Left ventricle myocardium inferior (tissue), 1 donor: ENCODE results near the gene MAP1LC3B2. TPM values are rescaled to one million over a fixed set of nuclear protein-coding genes. Genes with fewer than 3 reads are reported as not detected.
"Not testable (repeated sequence)": the region's sequence is repeated elsewhere in the genome, so short reads cannot be mapped to it uniquely, and the experiment has no call there.

ENCODE experiments used
- DNase-seq: peaks from one replicate; pipeline ENCODE4 v3.0.0-alpha.2; 2020
- H3K27ac ChIP-seq: fragments of 200-600 bp; replicated peaks from 2 replicates; pipeline ENCODE4 v1.8.0; 2021
- H3K27me3 ChIP-seq: fragments of 200-600 bp; 2 replicates; pipeline ENCODE4 v1.8.0; 2021; ENCODE audit warnings: low read depth
- H3K36me3 ChIP-seq: fragments of 200-600 bp; 2 replicates; pipeline ENCODE4 v1.8.0; 2021
- H3K4me1 ChIP-seq: fragments of 200-600 bp; 2 replicates; pipeline ENCODE4 v1.8.0; 2021
- H3K4me3 ChIP-seq: fragments of 200-600 bp; 2 replicates; pipeline ENCODE4 v1.8.0; 2021; ENCODE audit warnings: mild to moderate bottlenecking, moderate library complexity
- H3K9me3 ChIP-seq: fragments of 200-600 bp; replicated peaks from 2 replicates; pipeline ENCODE4 v1.8.0; 2021
- CTCF ChIP-seq: fragments of 200-600 bp; IDR thresholded peaks from 2 replicates; pipeline ENCODE4 v1.8.0; 2021; ENCODE audit warnings: antibody characterized with exemption, mild to moderate bottlenecking, borderline replicate concordance
- intact Hi-C: fragments of 100-400 bp; cut with micrococcal nuclease; formaldehyde crosslinking; loops from one replicate; pipeline ENCODE4 v1.11.0; 2022
- total RNA-seq: library from RNA; stranded (reverse); fragmentation: NEBNext Ultra II Directional; extraction: Animal tissue kit (Norgen Biotek cat#: 25700); gene quantifications from one replicate; pipeline ENCODE4 v1.2.1, GENCODE V29; 2021
- donor health status: DM: no; HTN: yes; CAD: no; lungs with severe emphysema.

The MAP1LC3B2 gene
- total RNA-seq, 1 donor from 2014 or later, result 2.9 TPM

GRCh38 chr12:116571089-116571488 is 11.9 kb downstream of the MAP1LC3B2 start:
- H3K36me3 ChIP-seq, result no peaks in the 10 kb centered on the region
- H3K27ac ChIP-seq, result no peak overlapping the region
- no peak overlapping the region for H3K4me3 ChIP-seq
- no peaks in the 10 kb centered on the region for H3K4me1 ChIP-seq
- H3K27me3 ChIP-seq, result no peaks in the 10 kb centered on the region
- no peaks in the 10 kb centered on the region for H3K9me3 ChIP-seq
- TF ChIP-seq CTCF, result no peak
- intact Hi-C loops, result no loop called here
- no peak for DNase-seq

- H3K4me1 ChIP-seq, result no peaks in the 10 kb centered on the region
- no peaks in the 10 kb centered on the region for H3K36me3 ChIP-seq
- H3K27ac ChIP-seq, result no peak overlapping the region
- H3K9me3 ChIP-seq, result no peaks in the 10 kb centered on the region
- peaks cover 6% of the 10 kb centered on the region for H3K27me3 ChIP-seq
- TF ChIP-seq CTCF, result no peak
- DNase-seq, result no peak
- intact Hi-C loops, result no loop called here
- H3K4me3 ChIP-seq, result no peak overlapping the region
Observed at GRCh38 chr12:116573776-116574175, 14.6 kb downstream of the MAP1LC3B2 start.

GRCh38 chr12:116575754-116576153 is 16.6 kb downstream of the MAP1LC3B2 start:
- H3K36me3 ChIP-seq, intact Hi-C loops, H3K4me1 ChIP-seq, H3K9me3 ChIP-seq, H3K27ac ChIP-seq, H3K4me3 ChIP-seq, DNase-seq: not testable (repeated sequence)
- peaks cover 19% of the 10 kb centered on the region for H3K27me3 ChIP-seq

- Histone ChIP-seq H3K27me3 (peaks cover 19% of the 10 kb centered on the region), H3K9me3 (no peaks in the 10 kb centered on the region), H3K36me3 (no peaks in the 10 kb centered on the region), H3K4me1 (peaks cover 3% of the 10 kb centered on the region), H3K4me3 (no peak overlapping the region), H3K27ac (no peak overlapping the region)
- no peak for DNase-seq
- no peak for TF ChIP-seq CTCF
- intact Hi-C loops, result no loop called here
Observed at GRCh38 chr12:116577154-116577561, 18.0 kb downstream of the MAP1LC3B2 start.

GRCh38 chr12:116578051-116578450 is 18.9 kb downstream of the MAP1LC3B2 start:
- Histone ChIP-seq H3K9me3 (no peaks in the 10 kb centered on the region), H3K4me1 (peaks cover 8% of the 10 kb centered on the region), H3K4me3 (no peak overlapping the region), H3K27ac (no peak overlapping the region), H3K36me3 (no peaks in the 10 kb centered on the region), H3K27me3 (peaks cover 19% of the 10 kb centered on the region)
- no peak for DNase-seq
- intact Hi-C loops, result no loop called here
- no peak for TF ChIP-seq CTCF

- no peak for TF ChIP-seq CTCF
- intact Hi-C loops, result loop anchor here (10.0 kb wide), 1 partner anchor 68 kb away; no protein-coding TSS in a partner anchor
- H3K4me1 ChIP-seq, result peaks cover 8% of the 10 kb centered on the region
- peaks cover 18% of the 10 kb centered on the region for H3K9me3 ChIP-seq
- H3K4me3 ChIP-seq, result no peak overlapping the region
- DNase-seq, result peak; percentile 56
- H3K36me3 ChIP-seq, result no peaks in the 10 kb centered on the region
- no peak overlapping the region for H3K27ac ChIP-seq
- peaks cover 34% of the 10 kb centered on the region for H3K27me3 ChIP-seq
Observed at GRCh38 chr12:116582610-116583009, 23.4 kb downstream of the MAP1LC3B2 start.
